ENCODE measurements around the gene DXO.

DXO gene

GRCh38 chr6:31930962-31931361, 41.0 kb downstream of the DXO start:
- DNase-seq (ENCODE audit: low spot score): no peak

GRCh38 chr6:31928672-31928939, 43.3 kb downstream of the DXO start:
- DNase-seq (ENCODE audit: low spot score): no peak

GRCh38 chr6:31927863-31928671, 43.9 kb downstream of the DXO start:
- no peak for DNase-seq (ENCODE audit: low spot score)

GRCh38 chr6:31927242-31927862, 44.6 kb downstream of the DXO start, which contains the start of gene C2:
TSS of gene C2 (plus strand) at chr6:31927717. CDS start at chr6:31927753, 36 bp downstream.
- DNase-seq (ENCODE audit: low spot score): no peak

GRCh38 chr6:31922942-31923341, 49.0 kb downstream of the DXO start:
- no peak for DNase-seq (ENCODE audit: low spot score)

- DNase-seq (ENCODE audit: low spot score): no peak
Observed at GRCh38 chr6:31920811-31921210, 51.1 kb downstream of the DXO start.

Data from hepatic stellate cell (primary cell).